GM10248 (cell line): Measurements from ENCODE around the gene IL4R.
A peak's percentile ranks its signal among the peaks of the same experiment; 100 is the strongest.
"Not testable (repeated sequence)": the region's sequence is repeated elsewhere in the genome, so short reads cannot be mapped to it uniquely, and the experiment has no call there.

Source experiments
- CTCF ChIA-PET: fragments of 300-600 bp; sonication (Branson Sonifier 250); formaldehyde crosslinking; extraction: SDS; loops from one replicate; lab custom pipeline; 2021; ENCODE audit warnings: antibody characterized with exemption; lab: Yijun Ruan, JAX
- POLR2A ChIA-PET: fragments of 350-650 bp; sonication (Branson Sonifier 250); formaldehyde crosslinking; extraction: SDS; loops from one replicate; lab custom pipeline; 2020; ENCODE audit warnings: antibody characterized with exemption; lab: Yijun Ruan, JAX
- DNase-seq: peaks from one replicate; pipeline ENCODE4 v3.0.0; 2012; ENCODE audit errors: extremely low spot score
- CTCF ChIP-seq: IDR thresholded peaks from 2 replicates; pipeline ENCODE4 v1.5.1; 2012; ENCODE audit warnings: mild to moderate bottlenecking, low read depth; ENCODE audit errors: extremely low read depth, missing control alignments, control extremely low read depth

The IL4R gene

GRCh38 chr16:27407133-27407532, 93.4 kb downstream of the IL4R start:
- POLR2A ChIA-PET: interaction anchor here (1.0 to 5.7 kb wide), 6 partner anchors 8 to 46 kb away, joined by 3 to 32 read pairs (median 6); no protein-coding TSS in a partner anchor

GRCh38 chr16:27408012-27408601, 94.3 kb downstream of the IL4R start:
- peak; percentile 57 for DNase-seq
- ChIA-PET CTCF (interaction anchor here (0.8 to 3.6 kb wide), 8 partner anchors 14 to 229 kb away, joined by 3 to 13 read pairs (median 4); no protein-coding TSS in a partner anchor), POLR2A (interaction anchor here (1.0 to 5.7 kb wide), 6 partner anchors 9 to 45 kb away, joined by 3 to 32 read pairs (median 6); no protein-coding TSS in a partner anchor)
- no peak for TF ChIP-seq CTCF

More at GRCh38 chr16:27407133-27407532, 93.4 kb downstream of the IL4R start:
- no peak for TF ChIP-seq CTCF
- CTCF ChIA-PET: interaction anchor here (1.0 to 4.7 kb wide), 11 partner anchors 11 to 227 kb away, joined by 3 to 23 read pairs (median 4); no protein-coding TSS in a partner anchor
- DNase-seq: no peak

- no peak for DNase-seq
- ChIA-PET CTCF (interaction anchor here (0.8 to 2.5 kb wide), 5 partner anchors 13 to 229 kb away, joined by 3 to 11 read pairs (median 4); no protein-coding TSS in a partner anchor), POLR2A (interaction anchor here (1.0 to 5.7 kb wide), 3 partner anchors 10 to 21 kb away, joined by 3 to 32 read pairs (median 8); no protein-coding TSS in a partner anchor)
- no peak for TF ChIP-seq CTCF
Observed at GRCh38 chr16:27408602-27409031, 94.8 kb downstream of the IL4R start.

- DNase-seq, POLR2A ChIA-PET, CTCF ChIA-PET: not testable (repeated sequence)
Observed at GRCh38 chr16:27409958-27410357, 96.2 kb downstream of the IL4R start.

- ChIA-PET POLR2A (no interaction called here), CTCF (no interaction called here)
- no peak for DNase-seq
- no peak for TF ChIP-seq CTCF
Observed at GRCh38 chr16:27410761-27411160, 97.0 kb downstream of the IL4R start.

GRCh38 chr16:27413956-27414355, 100.2 kb downstream of the IL4R start:
- TF ChIP-seq CTCF: no peak
- ChIA-PET POLR2A (no interaction called here), CTCF (no interaction called here)
- DNase-seq: no peak
